ENCODE measurements around the gene RBBP5.

Gene RBBP5

GRCh38 chr1:205041001-205041715, 80.6 kb downstream of the RBBP5 start:
- Histone ChIP-seq H3K27me3 (ENCODE audit: control insufficient read depth in 3 of 3, insufficient read depth in 3 of 3, low read depth in 1 of 3, low read length in 3 of 3) (peaks cover 0 to 87% (median 20%) of the 10 kb centered on the region in 3 experiments), H3K4me1 (ENCODE audit: control insufficient read depth in 2 of 2, insufficient read depth in 1 of 2, low read depth in 1 of 2, low read length in 2 of 2) (peaks cover 0 to 17% of the 10 kb centered on the region in 2 donors), H3K36me3 (replicated peaks in 1 of 2; ENCODE audit: control insufficient read depth in 2 of 2, insufficient read depth in 2 of 2, low read length in 2 of 2) (no peaks in the 10 kb centered on the region), H3K23ac (ENCODE audit: low read depth, low read length, poor library complexity) (no peak overlapping the region), H4K8ac (ENCODE audit: low read depth, low read length) (no peak overlapping the region), H2BK12ac (ENCODE audit: low read length) (no peak overlapping the region), H4K91ac (ENCODE audit: low read depth, low read length, poor library complexity) (no peak overlapping the region), H3K4me3 (ENCODE audit: low read length in 2 of 2) (no peak overlapping the region), H3K9me3 (replicated peaks in 1 of 2; ENCODE audit: control insufficient read depth in 2 of 2, insufficient read depth in 1 of 2, low read depth in 1 of 2, low read length in 2 of 2) (no peaks in the 10 kb centered on the region), H3K18ac (ENCODE audit: low read length) (no peak overlapping the region), H3K79me1 (ENCODE audit: low read depth, low read length) (no peaks in the 10 kb centered on the region), H2AFZ (ENCODE audit: low read length) (no peak overlapping the region), H3K4me2 (ENCODE audit: insufficient read depth, low read length, poor library complexity, severe bottlenecking) (no peak overlapping the region), H2BK5ac (ENCODE audit: low read length) (no peak overlapping the region), H2BK120ac (ENCODE audit: low read depth, low read length) (no peak overlapping the region), H3K27ac (replicated peaks; ENCODE audit: low read length) (no peak overlapping the region), H3K9ac (ENCODE audit: low read depth, low read length, poor library complexity) (no peak overlapping the region), H2AK5ac (ENCODE audit: low read depth, low read length) (no peak overlapping the region), H2BK15ac (ENCODE audit: low read length) (no peak overlapping the region), H3K4ac (ENCODE audit: low read length) (no peak overlapping the region), H3K14ac (ENCODE audit: low read length) (no peak overlapping the region)
- WGBS, 2 donors (ENCODE audit: extremely low coverage in 2 of 2, insufficient read length in 2 of 2, insufficient replicate concordance in 1 of 2), result no CpG with 5 or more reads among the region's 4 CpGs
- DNase-seq (ENCODE audit: low spot score), result no peak

- H3K9ac ChIP-seq (ENCODE audit: low read depth, low read length, poor library complexity), result no peak overlapping the region
- no peaks in the 10 kb centered on the region for H3K36me3 ChIP-seq (replicated peaks in 1 of 2; ENCODE audit: control insufficient read depth in 2 of 2, insufficient read depth in 2 of 2, low read length in 2 of 2)
- no peak overlapping the region for H4K8ac ChIP-seq (ENCODE audit: low read depth, low read length)
- no peak overlapping the region for H2BK15ac ChIP-seq (ENCODE audit: low read length)
- H3K4me2 ChIP-seq (ENCODE audit: insufficient read depth, low read length, poor library complexity, severe bottlenecking), result no peak overlapping the region
- H4K91ac ChIP-seq (ENCODE audit: low read depth, low read length, poor library complexity), result no peak overlapping the region
- no peak overlapping the region for H3K4ac ChIP-seq (ENCODE audit: low read length)
- H3K9me3 ChIP-seq (replicated peaks in 1 of 2; ENCODE audit: control insufficient read depth in 2 of 2, insufficient read depth in 1 of 2, low read depth in 1 of 2, low read length in 2 of 2), result no peaks in the 10 kb centered on the region
- no peaks in the 10 kb centered on the region for H3K79me1 ChIP-seq (ENCODE audit: low read depth, low read length)
- no CpG with 5 or more reads among the region's 6 CpGs for WGBS, 2 donors (ENCODE audit: extremely low coverage in 2 of 2, insufficient read length in 2 of 2, insufficient replicate concordance in 1 of 2)
- H3K27me3 ChIP-seq (ENCODE audit: control insufficient read depth in 3 of 3, insufficient read depth in 3 of 3, low read depth in 1 of 3, low read length in 3 of 3), result peaks cover 0 to 68% (median 13%) of the 10 kb centered on the region in 3 experiments
- H2BK120ac ChIP-seq (ENCODE audit: low read depth, low read length), result no peak overlapping the region
- no peak for DNase-seq (ENCODE audit: low spot score)
- H2BK5ac ChIP-seq (ENCODE audit: low read length), result no peak overlapping the region
- no peak overlapping the region for H2BK12ac ChIP-seq (ENCODE audit: low read length)
- no peak overlapping the region for H2AK5ac ChIP-seq (ENCODE audit: low read depth, low read length)
- no peak overlapping the region for H2AFZ ChIP-seq (ENCODE audit: low read length)
- no peak overlapping the region for H3K18ac ChIP-seq (ENCODE audit: low read length)
- H3K27ac ChIP-seq (replicated peaks; ENCODE audit: low read length), result no peak overlapping the region
- no peak overlapping the region for H3K23ac ChIP-seq (ENCODE audit: low read depth, low read length, poor library complexity)
- H3K4me3 ChIP-seq (ENCODE audit: low read length in 2 of 2), result no peak overlapping the region
- no peak overlapping the region for H3K14ac ChIP-seq (ENCODE audit: low read length)
- peaks cover 0 to 3% of the 10 kb centered on the region in 2 donors for H3K4me1 ChIP-seq (ENCODE audit: control insufficient read depth in 2 of 2, insufficient read depth in 1 of 2, low read depth in 1 of 2, low read length in 2 of 2)
Observed at GRCh38 chr1:205038132-205038786, 83.5 kb downstream of the RBBP5 start.

DNA sequence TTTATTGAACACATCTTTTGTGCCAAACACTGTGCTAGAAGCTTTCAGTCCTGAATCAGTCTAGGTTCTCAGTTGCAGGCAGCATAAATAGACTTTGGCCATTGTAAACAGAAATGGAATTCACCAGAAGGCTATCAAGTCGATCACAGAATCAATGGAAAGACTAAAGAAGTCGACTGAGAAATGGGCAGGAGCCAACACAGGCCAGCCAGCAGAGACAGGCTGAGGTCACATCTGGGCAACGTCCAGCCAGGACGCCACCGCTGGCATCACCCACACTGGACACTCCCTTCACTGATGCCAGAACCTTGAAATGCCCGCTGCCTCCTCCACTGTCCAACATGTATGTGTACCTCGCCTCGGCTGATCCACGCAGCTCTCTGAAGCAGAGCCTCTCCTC, 84.2 kb downstream of the RBBP5 start:
- H3K4ac ChIP-seq (ENCODE audit: low read length), result no peak overlapping the region
- H3K27me3 ChIP-seq (ENCODE audit: control insufficient read depth in 3 of 3, insufficient read depth in 3 of 3, low read depth in 1 of 3, low read length in 3 of 3), result peaks cover 0 to 67% (median 10%) of the 10 kb centered on the region in 3 experiments
- H3K9ac ChIP-seq (ENCODE audit: low read depth, low read length, poor library complexity), result no peak overlapping the region
- H3K27ac ChIP-seq (replicated peaks; ENCODE audit: low read length), result no peak overlapping the region
- H2BK15ac ChIP-seq (ENCODE audit: low read length), result no peak overlapping the region
- DNase-seq (ENCODE audit: low spot score), result no peak
- no peak overlapping the region for H2AK5ac ChIP-seq (ENCODE audit: low read depth, low read length)
- no CpG with 5 or more reads among the region's 9 CpGs for WGBS, 2 donors (ENCODE audit: extremely low coverage in 2 of 2, insufficient read length in 2 of 2, insufficient replicate concordance in 1 of 2)
- no peak overlapping the region for H3K4me2 ChIP-seq (ENCODE audit: insufficient read depth, low read length, poor library complexity, severe bottlenecking)
- H2BK12ac ChIP-seq (ENCODE audit: low read length), result no peak overlapping the region
- H4K91ac ChIP-seq (ENCODE audit: low read depth, low read length, poor library complexity), result no peak overlapping the region
- no peak overlapping the region for H2BK120ac ChIP-seq (ENCODE audit: low read depth, low read length)
- H3K4me3 ChIP-seq (ENCODE audit: low read length in 2 of 2), result no peak overlapping the region
- H3K36me3 ChIP-seq (replicated peaks in 1 of 2; ENCODE audit: control insufficient read depth in 2 of 2, insufficient read depth in 2 of 2, low read length in 2 of 2), result no peaks in the 10 kb centered on the region
- no peaks in the 10 kb centered on the region for H3K79me1 ChIP-seq (ENCODE audit: low read depth, low read length)
- H3K18ac ChIP-seq (ENCODE audit: low read length), result no peak overlapping the region
- H2BK5ac ChIP-seq (ENCODE audit: low read length), result no peak overlapping the region
- H3K4me1 ChIP-seq (ENCODE audit: control insufficient read depth in 2 of 2, insufficient read depth in 1 of 2, low read depth in 1 of 2, low read length in 2 of 2), result peaks cover 0 to under 1% of the 10 kb centered on the region in 2 donors
- no peak overlapping the region for H3K23ac ChIP-seq (ENCODE audit: low read depth, low read length, poor library complexity)
- H4K8ac ChIP-seq (ENCODE audit: low read depth, low read length), result no peak overlapping the region
- no peak overlapping the region for H2AFZ ChIP-seq (ENCODE audit: low read length)
- H3K14ac ChIP-seq (ENCODE audit: low read length), result no peak overlapping the region
- no peaks in the 10 kb centered on the region for H3K9me3 ChIP-seq (replicated peaks in 1 of 2; ENCODE audit: control insufficient read depth in 2 of 2, insufficient read depth in 1 of 2, low read depth in 1 of 2, low read length in 2 of 2)

Data from neuronal stem cell (in vitro differentiated cells).